ENCODE data around the gene CACNA1B.

Gene CACNA1B

GRCh38 chr9:137920753-137921152 is 43.2 kb downstream of the CACNA1B start:
- DNase-seq (ENCODE audit: low read depth in 2 of 2), result no peak

GRCh38 chr9:137924169-137924568 is 46.6 kb downstream of the CACNA1B start:
- no peak for DNase-seq (ENCODE audit: low read depth in 2 of 2)

- DNase-seq (ENCODE audit: low read depth in 2 of 2), result no peak
Measured at GRCh38 chr9:137924761-137925369, 47.3 kb downstream of the CACNA1B start.

- no peak for DNase-seq (ENCODE audit: low read depth in 2 of 2)
Measured at GRCh38 chr9:137943655-137944054, 66.1 kb downstream of the CACNA1B start.

- no peak for DNase-seq (ENCODE audit: low read depth in 2 of 2)
Measured at GRCh38 chr9:137945581-137945980, 68.0 kb downstream of the CACNA1B start.

GRCh38 chr9:137946993-137947392 is 69.4 kb downstream of the CACNA1B start:
- no peak for DNase-seq (ENCODE audit: low read depth in 2 of 2)

GRCh38 chr9:137948642-137949041 is 71.1 kb downstream of the CACNA1B start:
- no peak for DNase-seq (ENCODE audit: low read depth in 2 of 2)

- no peak for DNase-seq (ENCODE audit: low read depth in 2 of 2)
Measured at GRCh38 chr9:137949260-137949659, 71.7 kb downstream of the CACNA1B start.

GRCh38 chr9:137951107-137951506 is 73.5 kb downstream of the CACNA1B start:
- no peak for DNase-seq (ENCODE audit: low read depth in 2 of 2)

- no peak for DNase-seq (ENCODE audit: low read depth in 2 of 2)
Measured at GRCh38 chr9:137951597-137952490, 74.3 kb downstream of the CACNA1B start.

- DNase-seq (ENCODE audit: low read depth in 2 of 2), result no peak
Measured at GRCh38 chr9:137952976-137953666, 75.5 kb downstream of the CACNA1B start.

GRCh38 chr9:137953683-137954438 is 76.3 kb downstream of the CACNA1B start:
- no peak for DNase-seq (ENCODE audit: low read depth in 2 of 2)

- no peak for DNase-seq (ENCODE audit: low read depth in 2 of 2)
Measured at GRCh38 chr9:137955224-137955570, 77.6 kb downstream of the CACNA1B start.

- no peak for DNase-seq (ENCODE audit: low read depth in 2 of 2)
Measured at GRCh38 chr9:137955586-137955985, 78.0 kb downstream of the CACNA1B start.

- no peak for DNase-seq (ENCODE audit: low read depth in 2 of 2)
Measured at GRCh38 chr9:137956039-137956438, 78.5 kb downstream of the CACNA1B start.

GRCh38 chr9:137956688-137957385 is 79.3 kb downstream of the CACNA1B start:
- no peak for DNase-seq (ENCODE audit: low read depth in 2 of 2)

GRCh38 chr9:137959641-137960411 is 82.2 kb downstream of the CACNA1B start:
- no peak for DNase-seq (ENCODE audit: low read depth in 2 of 2)

GRCh38 chr9:137960496-137960895 is 82.9 kb downstream of the CACNA1B start:
- DNase-seq (ENCODE audit: low read depth in 2 of 2), result no peak

GRCh38 chr9:137963525-137963924 is 85.9 kb downstream of the CACNA1B start:
- no peak for DNase-seq (ENCODE audit: low read depth in 2 of 2)

- DNase-seq (ENCODE audit: low read depth in 2 of 2), result no peak
Measured at GRCh38 chr9:137965177-137965795, 87.7 kb downstream of the CACNA1B start.

All from stimulated activated CD8-positive, alpha-beta memory T cell treated with anti-CD3 and anti-CD28 coated beads, Interleukin-15, amount 100 ng/mL, for 48 hours (primary cell).